SK-N-SH (cell line): ENCODE data around the gene CHD1. TPM values are rescaled to one million over a fixed set of nuclear protein-coding genes. Genes with fewer than 3 reads are reported as not detected.

Experiments
- CTCF ChIA-PET: fragments of 300-600, 350-600 bp; formaldehyde crosslinking; extraction: SDS; loops from one replicate; lab custom pipeline; 2021; lab: Yijun Ruan, JAX
- POLR2A ChIA-PET: fragments of 350-600 bp; sonication (Branson Sonifier 250); formaldehyde crosslinking; extraction: SDS; loops from one replicate; lab custom pipeline; 2020; ENCODE audit warnings: antibody characterized with exemption, inconsistent platforms; lab: Yijun Ruan, JAX
- DNase-seq: peaks from one replicate; pipeline ENCODE4 v3.0.0; 2012
- H2AFZ ChIP-seq: fragments of 200-600 bp; sonication (generic); 2 replicates; pipeline ENCODE4 v1.8.1; 2016; ENCODE audit warnings: antibody characterized with exemption, mild to moderate bottlenecking, low read depth
- H3F3A ChIP-seq: fragments of 200-600 bp; sonication (generic); replicated peaks from 2 replicates; pipeline ENCODE3; 2016; ENCODE audit warnings: antibody characterized with exemption, mild to moderate bottlenecking; ENCODE audit not compliant: insufficient read depth
- H3K27ac ChIP-seq, 2 experiments: fragments of 200-500 bp in 1 of 2; fragments of 200-600 bp in 1 of 2; sonication (Bioruptor generic) in 1 of 2; sonication (generic), shearing (Covaris generic) in 1 of 2; 2 replicates each; pipeline versions ENCODE4 v1.5.1 to v1.6.1; 2014 to 2016; ENCODE audit warnings: low read depth in 2 of 2, inconsistent platforms in 1 of 2, low read length in 1 of 2, mild to moderate bottlenecking in 1 of 2, mixed read lengths in 1 of 2
- H3K27me3 ChIP-seq: fragments of 200-600 bp; sonication (generic), shearing (Covaris generic); 2 replicates; pipeline ENCODE4 v1.6.1; 2016; ENCODE audit warnings: mixed run types; ENCODE audit not compliant: insufficient read depth
- H3K36me3 ChIP-seq, 2 experiments: fragments of 200-500 bp in 1 of 2; fragments of 200-600 bp in 1 of 2; sonication (Bioruptor generic) in 1 of 2; sonication (generic) in 1 of 2; replicated peaks in 1 of 2; 2 replicates each; pipeline versions ENCODE3 to v1.5.1; 2014 to 2016; ENCODE audit warnings: low read length in 1 of 2, mild to moderate bottlenecking in 1 of 2; ENCODE audit not compliant: insufficient read depth in 2 of 2, control insufficient read depth in 1 of 2
- H3K4me1 ChIP-seq, 2 experiments: fragments of 200-500 bp in 1 of 2; fragments of 200-600 bp in 1 of 2; sonication (Bioruptor generic) in 1 of 2; sonication (generic), shearing (Covaris generic) in 1 of 2; 2 replicates each; pipeline versions ENCODE4 v1.5.1 to v1.6.1; 2014 to 2016; ENCODE audit warnings: low read depth in 1 of 2, low read length in 1 of 2, mixed run types in 1 of 2; ENCODE audit not compliant: insufficient read depth in 2 of 2, control insufficient read depth in 1 of 2
- H3K4me2 ChIP-seq: fragments of 200-600 bp; sonication (generic), shearing (Covaris generic); 2 replicates; pipeline ENCODE4 v1.6.1; 2017; ENCODE audit warnings: mixed run types
- H3K4me3 ChIP-seq, 2 experiments: fragments of 200-500 bp in 1 of 2; fragments of 200-600 bp in 1 of 2; sonication (Bioruptor generic) in 1 of 2; sonication (generic), shearing (Covaris generic) in 1 of 2; 2 replicates each; pipeline versions ENCODE4 v1.5.1 to v1.8.1; 2014 to 2016; ENCODE audit warnings: low read depth in 2 of 2, inconsistent platforms in 1 of 2, low read length in 1 of 2, mild to moderate bottlenecking in 1 of 2, mixed read lengths in 1 of 2, moderate library complexity in 1 of 2
- H3K79me2 ChIP-seq: fragments of 200-600 bp; sonication (generic); 2 replicates; pipeline ENCODE4 v1.8.1; 2017; ENCODE audit warnings: mild to moderate bottlenecking; ENCODE audit not compliant: insufficient read depth
- H3K9ac ChIP-seq: fragments of 200-600 bp; sonication (generic); 2 replicates; pipeline ENCODE4 v1.6.1; 2017; ENCODE audit warnings: mixed run types
- H3K9me2 ChIP-seq: fragments of 200-600 bp; sonication (generic); 2 replicates; pipeline ENCODE4 v1.6.1; 2017; ENCODE audit warnings: mixed run types
- H3K9me3 ChIP-seq: fragments of 200-600 bp; sonication (generic); 2 replicates; pipeline ENCODE4 v1.6.1; 2017; ENCODE audit warnings: mixed run types, mild to moderate bottlenecking, moderate library complexity
- H4K20me1 ChIP-seq: fragments of 200-600 bp; sonication (generic); 2 replicates; pipeline ENCODE4 v1.6.1; 2017; ENCODE audit warnings: mild to moderate bottlenecking, mixed run types; ENCODE audit not compliant: insufficient read depth
- CHD2 ChIP-seq: fragments of 150-350 bp; IDR thresholded peaks from 2 replicates; pipeline ENCODE4 v1.6.1; 2018; ENCODE audit warnings: low read length; ENCODE audit not compliant: partially characterized antibody
- CTCF ChIP-seq: fragments of 200-600 bp; sonication (generic); IDR thresholded peaks from 2 replicates; pipeline ENCODE4 v1.6.1; 2017; ENCODE audit warnings: antibody characterized with exemption, mild to moderate bottlenecking, moderate library complexity
- EP300 ChIP-seq, 2 experiments: IDR thresholded peaks; 2 replicates each; pipeline versions ENCODE4 v1.4.0 to v1.6.1; 2012; ENCODE audit warnings: borderline replicate concordance in 1 of 2, low read depth in 1 of 2, low read length in 1 of 2
- GABPA ChIP-seq: IDR thresholded peaks from 2 replicates; pipeline ENCODE4 v1.4.0; 2012; ENCODE audit warnings: low read depth, mild to moderate bottlenecking
- GATA2 ChIP-seq: sonication (generic); formaldehyde crosslinking; IDR thresholded peaks from 2 replicates; pipeline ENCODE4 v1.5.0; 2020; ENCODE audit warnings: mild to moderate bottlenecking, missing genetic modification reagents
- MEF2A ChIP-seq: IDR thresholded peaks from 2 replicates; pipeline ENCODE4 v1.4.0; 2012; ENCODE audit warnings: low read depth, borderline replicate concordance
- PBX3 ChIP-seq: IDR thresholded peaks from 2 replicates; pipeline ENCODE4; 2012
- SIN3A ChIP-seq: IDR thresholded peaks from 2 replicates; pipeline ENCODE4 v1.6.1; 2012; ENCODE audit warnings: low read depth, mild to moderate bottlenecking, low read length, moderate library complexity, borderline replicate concordance
- SMC3 ChIP-seq: IDR thresholded peaks from 2 replicates; pipeline ENCODE4 v1.6.1; 2012; ENCODE audit warnings: low read depth, low read length, improper control_type of control experiment
- TAF1 ChIP-seq: IDR thresholded peaks from 2 replicates; pipeline ENCODE4 v1.6.1; 2012; ENCODE audit warnings: low read depth, mild to moderate bottlenecking, low read length, moderate library complexity, borderline replicate concordance
- USF1 ChIP-seq: IDR thresholded peaks from 2 replicates; pipeline ENCODE4 v1.4.0; 2012; ENCODE audit warnings: low read depth, borderline replicate concordance
- WGBS: methylation state at CpG from one replicate; pipeline ENCODE4 v1.1.6; 2017; ENCODE audit warnings: low lambda C conversion rate; 5-methylcytosine and 5-hydroxymethylcytosine counted together
- polyA plus RNA-seq, 3 experiments: library from polyadenylated mRNA; depleted of rRNA; stranded (reverse); fragments of >200 nt; gene quantifications; 2 replicates each; pipeline ENCODE4 v1.2.3, GENCODE V29; 2012

Gene CHD1
- polyA plus RNA-seq, 1 of the 3 experiments (the other 2 are of a cell fraction) = 12.4 TPM

- no peak for TF ChIP-seq TAF1
- no peak for TF ChIP-seq SIN3A
- TF ChIP-seq, all 33 proteins: peak for 0
These were observed 35.8 kb upstream of the CHD1 start (continued) for GRCh38 chr5:98964621-98965020.

- POLR2A ChIA-PET = no interaction called here
- no peaks in the 10 kb centered on the region for H3K36me3 ChIP-seq
- no peak overlapping the region for H2AFZ ChIP-seq
These were observed 34.2 kb upstream of the CHD1 start for GRCh38 chr5:98963019-98963418.

More at GRCh38 chr5:98963019-98963418, 34.2 kb upstream of the CHD1 start:
- H3K9ac ChIP-seq = no peak overlapping the region
- CTCF ChIA-PET = no interaction called here
- no peaks in the 10 kb centered on the region for H3K79me2 ChIP-seq
- H3K4me3 ChIP-seq = no peak overlapping the region
- no peaks in the 10 kb centered on the region for H3K9me3 ChIP-seq
- no peak for DNase-seq
- H3K9me2 ChIP-seq = no peaks in the 10 kb centered on the region
- no peaks in the 10 kb centered on the region for H3K4me1 ChIP-seq
- no peaks in the 10 kb centered on the region for H3K27me3 ChIP-seq
- TF ChIP-seq PBX3 = no peak
- TF ChIP-seq GATA2 (CRISPR knock-in tag) = no peak
- TF ChIP-seq TAF1 = no peak
- TF ChIP-seq USF1 = no peak
- TF ChIP-seq GABPA = no peak
- TF ChIP-seq SMC3 = no peak
- TF ChIP-seq CTCF = no peak
- TF ChIP-seq EP300 (IDR thresholded peaks at IDR 0.05; ENCODE audit: borderline replicate concordance in 1 of 2, low read depth in 1 of 2, low read length in 1 of 2) = no peak
- TF ChIP-seq CHD2 = no peak
- no peak for TF ChIP-seq MEF2A
- TF ChIP-seq, all 33 proteins: peak for 0
- Histone ChIP-seq H4K20me1 (no peaks in the 10 kb centered on the region), H3K4me2 (no peak overlapping the region), H3K27ac (no peak overlapping the region), H3F3A (no peaks in the 10 kb centered on the region)
- 90% methylated on average over 3 of the region's 3 CpGs for WGBS
